Measurements from ENCODE around the gene ZNF837.
"Not testable (repeated sequence)": the region's sequence is repeated elsewhere in the genome, so short reads cannot be mapped to it uniquely, and the experiment has no call there.

The ZNF837 gene

GRCh38 chr19:58349590-58349989, 31.2 kb downstream of the ZNF837 start:
- no peak for DNase-seq

GRCh38 chr19:58348080-58348479, 32.8 kb downstream of the ZNF837 start:
- DNase-seq, result not testable (repeated sequence)

- DNase-seq, result peak; percentile 78
Observed at GRCh38 chr19:58346961-58347929, 33.6 kb downstream of the ZNF837 start.

GRCh38 chr19:58345558-58345957, 35.3 kb downstream of the ZNF837 start:
- no peak for DNase-seq

- peak; percentile 24 for DNase-seq
Observed at GRCh38 chr19:58338825-58339558, 41.8 kb downstream of the ZNF837 start.

GRCh38 chr19:58338336-58338735, 42.5 kb downstream of the ZNF837 start:
- DNase-seq, result no peak

- no peak for DNase-seq
Observed at GRCh38 chr19:58336820-58337219, 44.0 kb downstream of the ZNF837 start.

- no peak for DNase-seq
Observed at GRCh38 chr19:58336216-58336615, 44.6 kb downstream of the ZNF837 start.

GRCh38 chr19:58335630-58336029, 45.2 kb downstream of the ZNF837 start:
- no peak for DNase-seq

GRCh38 chr19:58334691-58335249, 46.1 kb downstream of the ZNF837 start:
- DNase-seq, result no peak

- no peak for DNase-seq
Observed at GRCh38 chr19:58332697-58333096, 48.1 kb downstream of the ZNF837 start.

GRCh38 chr19:58330458-58330857, 50.4 kb downstream of the ZNF837 start:
- DNase-seq, result no peak

- DNase-seq, result no peak
Observed at GRCh38 chr19:58328999-58329398, 51.8 kb downstream of the ZNF837 start.

GRCh38 chr19:58326914-58327726, 53.7 kb downstream of the ZNF837 start, which contains the start of gene ZSCAN22:
Gene ZSCAN22, plus strand, starts transcription at chr19:58326994. Its CDS starts 7,809 bp downstream, at chr19:58334803.
- DNase-seq, result peak; percentile 95

GRCh38 chr19:58326501-58326913, 54.3 kb downstream of the ZNF837 start:
- DNase-seq, result no peak

- DNase-seq, result peak; percentile 13
Observed at GRCh38 chr19:58325311-58326022, 55.4 kb downstream of the ZNF837 start.

GRCh38 chr19:58319241-58319640, 61.6 kb downstream of the ZNF837 start:
- DNase-seq, result no peak

GRCh38 chr19:58318297-58318696, 62.5 kb downstream of the ZNF837 start:
- DNase-seq, result no peak
